Loucy (cell line): ENCODE data around the gene HRH4.

ENCODE experiments used
- H2AFZ ChIP-seq: fragments of 200-600 bp; sonication (generic); 2 replicates; pipeline ENCODE4 v1.6.0; 2016; ENCODE audit warnings: antibody characterized with exemption, mild to moderate bottlenecking, low read length, moderate library complexity
- H3F3A ChIP-seq: fragments of 200-600 bp; 2 replicates; pipeline ENCODE4 v1.6.0; 2016; ENCODE audit warnings: antibody characterized with exemption, low read depth, mild to moderate bottlenecking
- H3K27me3 ChIP-seq: fragments of 200-600 bp; sonication (generic); 2 replicates; pipeline ENCODE4 v1.6.1; 2014; ENCODE audit warnings: low read length, mild to moderate bottlenecking; ENCODE audit not compliant: insufficient read depth, poor library complexity, severe bottlenecking
- H3K36me3 ChIP-seq: fragments of 200-600 bp; sonication (generic); 2 replicates; pipeline ENCODE4 v1.6.1; 2016; ENCODE audit warnings: low read length; ENCODE audit not compliant: insufficient read depth
- H3K4me1 ChIP-seq: fragments of 200-600 bp; sonication (generic); 2 replicates; pipeline ENCODE4 v1.5.1; 2014; ENCODE audit warnings: low read length, mild to moderate bottlenecking; ENCODE audit not compliant: insufficient read depth, poor library complexity, severe bottlenecking
- H3K4me2 ChIP-seq: fragments of 200-600 bp; sonication (generic); 2 replicates; pipeline ENCODE4 v1.6.0; 2014; ENCODE audit warnings: antibody characterized with exemption, low read length, low read depth, mild to moderate bottlenecking; ENCODE audit not compliant: poor library complexity, severe bottlenecking
- H3K4me3 ChIP-seq: fragments of 200-600 bp; sonication (generic); 2 replicates; pipeline ENCODE4 v1.5.1; 2014; ENCODE audit warnings: low read length, mild to moderate bottlenecking, mixed read lengths; ENCODE audit not compliant: poor library complexity, severe bottlenecking
- H3K79me2 ChIP-seq: fragments of 200-600 bp; sonication (generic); 2 replicates; pipeline ENCODE4 v1.6.1; 2014; ENCODE audit warnings: low read length; ENCODE audit not compliant: insufficient read depth
- H3K9ac ChIP-seq: fragments of 200-600 bp; sonication (generic); 2 replicates; pipeline ENCODE4 v1.6.0; 2014; ENCODE audit warnings: mild to moderate bottlenecking, low read depth, low read length, moderate library complexity; ENCODE audit not compliant: poor library complexity, severe bottlenecking
- H3K9me2 ChIP-seq: fragments of 200-600 bp; sonication (generic); replicated peaks from 2 replicates; pipeline ENCODE4 v1.6.1; 2016; ENCODE audit warnings: low read depth, low read length, mixed read lengths
- H3K9me3 ChIP-seq: fragments of 200-600 bp; sonication (generic); 2 replicates; pipeline ENCODE4 v1.6.1; 2014; ENCODE audit warnings: mild to moderate bottlenecking, antibody characterized with exemption, low read length, low read depth; ENCODE audit not compliant: insufficient read depth
- H4K20me1 ChIP-seq: fragments of 200-600 bp; sonication (generic); 2 replicates; pipeline ENCODE4 v1.6.0; 2014; ENCODE audit warnings: antibody characterized with exemption, low read length, mild to moderate bottlenecking; ENCODE audit not compliant: insufficient read depth, poor library complexity, severe bottlenecking
- EZH2phosphoT487 ChIP-seq: fragments of 200-600 bp; IDR thresholded peaks from 2 replicates; pipeline ENCODE4 v1.6.1; 2018; ENCODE audit warnings: antibody characterized with exemption, mild to moderate bottlenecking, moderate library complexity, borderline replicate concordance
- TF ChIP-seq, protein P1 (sequence below): fragments of 200-600 bp; sonication (generic); conservative IDR thresholded peaks from 2 replicates; pipeline ENCODE4 v1.5.1; 2014; ENCODE audit warnings: mild to moderate bottlenecking, antibody characterized with exemption, low read length

The HRH4 gene

DNA sequence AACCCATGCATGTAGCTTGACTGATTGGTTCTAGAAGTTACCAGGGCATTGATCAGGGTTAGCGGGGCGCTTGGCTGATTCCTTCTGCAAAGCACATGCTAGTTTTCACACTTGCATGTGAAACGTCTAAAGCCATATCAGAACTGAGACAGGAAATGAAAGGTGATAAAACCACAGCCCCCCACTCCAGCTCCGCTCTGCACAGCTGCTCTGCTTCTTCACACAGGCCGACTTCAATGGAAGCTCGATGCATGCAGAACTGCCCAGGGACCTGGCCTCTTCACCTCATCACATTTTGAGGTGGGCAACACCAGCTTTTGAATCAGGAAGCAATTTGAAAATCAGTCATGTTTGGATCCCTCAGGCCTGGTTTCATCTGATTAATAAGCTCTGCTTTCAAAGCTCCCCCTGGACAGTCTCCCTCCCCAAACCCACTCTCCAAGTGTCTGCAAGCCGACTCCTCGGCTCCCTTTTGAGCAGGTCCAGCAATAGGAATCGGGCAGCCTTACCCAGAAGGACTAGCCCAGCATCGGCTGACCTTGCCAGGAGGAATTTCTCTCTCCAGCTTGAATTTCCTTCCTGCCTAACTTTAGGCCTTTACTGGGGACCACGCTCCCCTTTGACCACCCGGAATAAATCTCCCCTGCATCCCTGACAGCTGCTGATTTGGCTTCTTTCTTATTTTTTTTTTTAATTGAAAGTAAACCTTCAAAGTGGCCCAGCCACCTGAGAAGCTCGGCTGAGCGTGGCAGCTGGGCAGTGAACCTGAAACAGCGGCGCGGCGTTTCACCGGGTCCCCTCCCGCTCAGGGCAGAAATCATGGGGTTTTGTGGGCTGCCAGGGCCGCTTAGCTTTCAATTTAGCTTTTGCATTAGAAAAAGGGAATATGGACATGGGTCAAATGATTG is 31.7 kb downstream of the HRH4 start:
- Histone ChIP-seq H3K4me3 (no peak overlapping the region), H3K9ac (no peak overlapping the region), H3K79me2 (no peaks in the 10 kb centered on the region), H3K9me2 (no peaks in the 10 kb centered on the region), H3K36me3 (no peaks in the 10 kb centered on the region), H3K4me2 (no peak overlapping the region), H4K20me1 (no peaks in the 10 kb centered on the region), H3F3A (no peaks in the 10 kb centered on the region), H3K9me3 (no peaks in the 10 kb centered on the region), H2AFZ (peak overlapping the region; percentile 74), H3K27me3 (no peaks in the 10 kb centered on the region), H3K4me1 (peaks cover 9% of the 10 kb centered on the region)
- no peak for TF ChIP-seq EZH2phosphoT487
- TF ChIP-seq, protein P1, sequence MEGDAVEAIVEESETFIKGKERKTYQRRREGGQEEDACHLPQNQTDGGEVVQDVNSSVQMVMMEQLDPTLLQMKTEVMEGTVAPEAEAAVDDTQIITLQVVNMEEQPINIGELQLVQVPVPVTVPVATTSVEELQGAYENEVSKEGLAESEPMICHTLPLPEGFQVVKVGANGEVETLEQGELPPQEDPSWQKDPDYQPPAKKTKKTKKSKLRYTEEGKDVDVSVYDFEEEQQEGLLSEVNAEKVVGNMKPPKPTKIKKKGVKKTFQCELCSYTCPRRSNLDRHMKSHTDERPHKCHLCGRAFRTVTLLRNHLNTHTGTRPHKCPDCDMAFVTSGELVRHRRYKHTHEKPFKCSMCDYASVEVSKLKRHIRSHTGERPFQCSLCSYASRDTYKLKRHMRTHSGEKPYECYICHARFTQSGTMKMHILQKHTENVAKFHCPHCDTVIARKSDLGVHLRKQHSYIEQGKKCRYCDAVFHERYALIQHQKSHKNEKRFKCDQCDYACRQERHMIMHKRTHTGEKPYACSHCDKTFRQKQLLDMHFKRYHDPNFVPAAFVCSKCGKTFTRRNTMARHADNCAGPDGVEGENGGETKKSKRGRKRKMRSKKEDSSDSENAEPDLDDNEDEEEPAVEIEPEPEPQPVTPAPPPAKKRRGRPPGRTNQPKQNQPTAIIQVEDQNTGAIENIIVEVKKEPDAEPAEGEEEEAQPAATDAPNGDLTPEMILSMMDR: no peak

DNA sequence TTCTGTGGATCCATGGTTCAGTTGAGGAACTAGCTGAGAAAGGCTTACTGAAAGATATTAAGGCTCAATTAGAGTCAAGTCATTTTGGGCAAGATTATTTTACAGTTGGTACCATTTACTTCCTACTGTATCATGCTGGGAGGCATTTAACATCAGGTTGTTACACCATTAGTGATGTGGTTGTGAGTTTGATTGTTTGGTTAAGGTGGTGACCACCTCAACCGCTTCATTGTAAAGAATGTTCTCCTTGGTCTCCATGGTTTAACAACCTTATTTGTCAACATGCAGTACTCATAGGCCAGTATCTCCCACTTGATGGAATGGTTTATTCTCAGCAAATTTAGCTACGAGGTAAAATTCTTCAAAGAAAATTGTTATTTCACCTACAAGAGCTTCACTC is 34.1 kb downstream of the HRH4 start:
- no peaks in the 10 kb centered on the region for H3K9me3 ChIP-seq
- no peaks in the 10 kb centered on the region for H3K9me2 ChIP-seq
- no peaks in the 10 kb centered on the region for H4K20me1 ChIP-seq
- H3K79me2 ChIP-seq: no peaks in the 10 kb centered on the region
- no peaks in the 10 kb centered on the region for H3K36me3 ChIP-seq
- TF ChIP-seq EZH2phosphoT487: no peak
- TF ChIP-seq, protein P1: no peak
- H3K4me1 ChIP-seq: peaks cover 9% of the 10 kb centered on the region
- H3K4me2 ChIP-seq: no peak overlapping the region
- H3F3A ChIP-seq: no peaks in the 10 kb centered on the region
- no peak overlapping the region for H3K9ac ChIP-seq
- H3K27me3 ChIP-seq: no peaks in the 10 kb centered on the region
- no peak overlapping the region for H3K4me3 ChIP-seq
- no peak overlapping the region for H2AFZ ChIP-seq

DNA sequence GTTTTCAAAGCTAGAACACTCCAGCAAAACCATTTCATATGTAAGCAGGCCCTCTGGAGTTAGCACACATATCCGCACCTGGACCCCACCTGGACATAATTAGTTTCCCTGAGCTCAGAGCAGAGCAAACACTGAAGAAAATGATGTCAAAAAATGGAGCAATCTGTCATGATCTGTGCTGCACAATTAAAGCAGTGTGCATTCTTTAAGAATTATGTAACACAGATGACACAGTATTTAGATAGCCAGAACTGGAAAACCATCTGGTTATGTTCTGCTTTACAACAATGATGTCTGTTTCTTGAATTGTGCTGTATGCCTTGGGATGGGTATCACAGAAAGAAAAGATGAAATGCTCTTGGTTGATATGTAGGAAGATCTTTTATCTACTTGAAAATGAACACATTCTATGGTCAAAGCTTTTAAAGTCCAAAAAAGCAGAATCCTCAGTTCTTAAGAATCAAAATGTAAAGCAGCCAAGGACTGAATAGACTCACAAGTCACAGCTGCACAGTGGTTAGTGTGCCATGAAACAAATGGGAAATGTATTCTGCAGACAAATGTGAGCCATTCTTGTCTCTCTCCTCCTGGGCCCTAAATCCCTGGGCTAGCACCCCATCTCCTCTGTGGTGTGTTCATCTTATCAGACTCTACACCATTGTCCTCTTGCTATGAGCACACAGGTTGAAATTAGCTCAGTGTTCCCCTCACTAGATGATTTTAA is 36.8 kb downstream of the HRH4 start:
- H3F3A ChIP-seq: no peaks in the 10 kb centered on the region
- H3K9ac ChIP-seq: no peak overlapping the region
- H3K36me3 ChIP-seq: no peaks in the 10 kb centered on the region
- H3K4me3 ChIP-seq: no peak overlapping the region
- H3K9me2 ChIP-seq: no peaks in the 10 kb centered on the region
- H3K9me3 ChIP-seq: no peaks in the 10 kb centered on the region
- peaks cover 3% of the 10 kb centered on the region for H3K4me1 ChIP-seq
- H3K4me2 ChIP-seq: no peak overlapping the region
- H3K79me2 ChIP-seq: no peaks in the 10 kb centered on the region
- H4K20me1 ChIP-seq: no peaks in the 10 kb centered on the region
- H2AFZ ChIP-seq: no peak overlapping the region
- no peak for TF ChIP-seq EZH2phosphoT487
- TF ChIP-seq, protein P1: no peak
- no peaks in the 10 kb centered on the region for H3K27me3 ChIP-seq
